ENCODE measurements around the gene MAN1A1.
A peak's percentile ranks its signal among the peaks of the same experiment; 100 is the strongest.
"Not testable (repeated sequence)": the region's sequence is repeated elsewhere in the genome, so short reads cannot be mapped to it uniquely, and the experiment has no call there.

The MAN1A1 gene

GRCh38 chr6:119297049-119297448, 52.5 kb downstream of the MAN1A1 start:
- DNase-seq = no peak

GRCh38 chr6:119296036-119297035, 53.2 kb downstream of the MAN1A1 start:
- DNase-seq = no peak

GRCh38 chr6:119294984-119295383, 54.6 kb downstream of the MAN1A1 start:
- no peak for DNase-seq

- not testable (repeated sequence) for DNase-seq
Measured at GRCh38 chr6:119291060-119291459, 58.5 kb downstream of the MAN1A1 start.

GRCh38 chr6:119290306-119290705, 59.3 kb downstream of the MAN1A1 start:
- no peak for DNase-seq

GRCh38 chr6:119289651-119290050, 59.9 kb downstream of the MAN1A1 start:
- DNase-seq = no peak

GRCh38 chr6:119285908-119286625, 63.5 kb downstream of the MAN1A1 start:
- no peak for DNase-seq

GRCh38 chr6:119284861-119285521, 64.6 kb downstream of the MAN1A1 start:
- DNase-seq = no peak

GRCh38 chr6:119283979-119284545, 65.5 kb downstream of the MAN1A1 start:
- no peak for DNase-seq

- DNase-seq = no peak
Measured at GRCh38 chr6:119283214-119283613, 66.3 kb downstream of the MAN1A1 start.

GRCh38 chr6:119280668-119281067, 68.9 kb downstream of the MAN1A1 start:
- no peak for DNase-seq

- no peak for DNase-seq
Measured at GRCh38 chr6:119280080-119280479, 69.5 kb downstream of the MAN1A1 start.

- DNase-seq = no peak
Measured at GRCh38 chr6:119278625-119279024, 70.9 kb downstream of the MAN1A1 start.

- DNase-seq = no peak
Measured at GRCh38 chr6:119277052-119277451, 72.5 kb downstream of the MAN1A1 start.

- DNase-seq = no peak
Measured at GRCh38 chr6:119276211-119276610, 73.3 kb downstream of the MAN1A1 start.

GRCh38 chr6:119274197-119274595, 75.4 kb downstream of the MAN1A1 start:
- DNase-seq = no peak

GRCh38 chr6:119273272-119274196, 76.0 kb downstream of the MAN1A1 start:
- no peak for DNase-seq

- no peak for DNase-seq
Measured at GRCh38 chr6:119270545-119270944, 79.0 kb downstream of the MAN1A1 start.

- DNase-seq = no peak
Measured at GRCh38 chr6:119269266-119270103, 80.1 kb downstream of the MAN1A1 start.

- DNase-seq = peak; percentile 17 to 47
Measured at GRCh38 chr6:119267126-119267905, 82.2 kb downstream of the MAN1A1 start.
